ENCODE measurements around the gene EREG.

The EREG gene

GRCh38 chr4:74387790-74388189 lies 22.8 kb downstream of the EREG start:
- ATAC-seq, result no peak

GRCh38 chr4:74389494-74389893 lies 24.5 kb downstream of the EREG start:
- TF ChIP-seq TSHZ2 (CRISPR knock-in tag; IDR thresholded peaks at IDR 0.05) (no peak), GLIS3 (CRISPR knock-in tag; IDR thresholded peaks at IDR 0.05) (no peak), ZNF70 (CRISPR knock-in tag; IDR thresholded peaks at IDR 0.05) (no peak), TCF4 (CRISPR knock-in tag; IDR thresholded peaks at IDR 0.05; ENCODE audit: borderline replicate concordance) (no peak), ZNF8 (CRISPR knock-in tag; IDR thresholded peaks at IDR 0.05) (no peak), ESRRG (CRISPR knock-in tag; IDR thresholded peaks at IDR 0.05) (no peak), SNAI2 (CRISPR knock-in tag; IDR thresholded peaks at IDR 0.05) (no peak), PPARA (CRISPR knock-in tag; IDR thresholded peaks at IDR 0.05; ENCODE audit: borderline replicate concordance) (no peak), ZNF565 (CRISPR knock-in tag; conservative IDR thresholded peaks at IDR 0.05; ENCODE audit: low read depth) (no peak), ARNTL (CRISPR knock-in tag; IDR thresholded peaks at IDR 0.05; ENCODE audit: borderline replicate concordance, low read depth) (no peak), BACH2 (CRISPR knock-in tag; IDR thresholded peaks at IDR 0.05; ENCODE audit: borderline replicate concordance) (no peak), ISL1 (CRISPR knock-in tag; IDR thresholded peaks at IDR 0.05) (no peak), ZFP3 (CRISPR knock-in tag; IDR thresholded peaks at IDR 0.05) (no peak)
- TF ChIP-seq, protein P1, sequence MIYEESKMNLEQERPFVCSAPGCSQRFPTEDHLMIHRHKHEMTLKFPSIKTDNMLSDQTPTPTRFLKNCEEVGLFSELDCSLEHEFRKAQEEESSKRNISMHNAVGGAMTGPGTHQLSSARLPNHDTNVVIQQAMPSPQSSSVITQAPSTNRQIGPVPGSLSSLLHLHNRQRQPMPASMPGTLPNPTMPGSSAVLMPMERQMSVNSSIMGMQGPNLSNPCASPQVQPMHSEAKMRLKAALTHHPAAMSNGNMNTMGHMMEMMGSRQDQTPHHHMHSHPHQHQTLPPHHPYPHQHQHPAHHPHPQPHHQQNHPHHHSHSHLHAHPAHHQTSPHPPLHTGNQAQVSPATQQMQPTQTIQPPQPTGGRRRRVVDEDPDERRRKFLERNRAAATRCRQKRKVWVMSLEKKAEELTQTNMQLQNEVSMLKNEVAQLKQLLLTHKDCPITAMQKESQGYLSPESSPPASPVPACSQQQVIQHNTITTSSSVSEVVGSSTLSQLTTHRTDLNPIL (CRISPR knock-in tag; IDR thresholded peaks at IDR 0.05; ENCODE audit: low read depth), result no peak
- TF ChIP-seq, protein P2, sequence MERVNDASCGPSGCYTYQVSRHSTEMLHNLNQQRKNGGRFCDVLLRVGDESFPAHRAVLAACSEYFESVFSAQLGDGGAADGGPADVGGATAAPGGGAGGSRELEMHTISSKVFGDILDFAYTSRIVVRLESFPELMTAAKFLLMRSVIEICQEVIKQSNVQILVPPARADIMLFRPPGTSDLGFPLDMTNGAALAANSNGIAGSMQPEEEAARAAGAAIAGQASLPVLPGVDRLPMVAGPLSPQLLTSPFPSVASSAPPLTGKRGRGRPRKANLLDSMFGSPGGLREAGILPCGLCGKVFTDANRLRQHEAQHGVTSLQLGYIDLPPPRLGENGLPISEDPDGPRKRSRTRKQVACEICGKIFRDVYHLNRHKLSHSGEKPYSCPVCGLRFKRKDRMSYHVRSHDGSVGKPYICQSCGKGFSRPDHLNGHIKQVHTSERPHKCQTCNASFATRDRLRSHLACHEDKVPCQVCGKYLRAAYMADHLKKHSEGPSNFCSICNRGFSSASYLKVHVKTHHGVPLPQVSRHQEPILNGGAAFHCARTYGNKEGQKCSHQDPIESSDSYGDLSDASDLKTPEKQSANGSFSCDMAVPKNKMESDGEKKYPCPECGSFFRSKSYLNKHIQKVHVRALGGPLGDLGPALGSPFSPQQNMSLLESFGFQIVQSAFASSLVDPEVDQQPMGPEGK (CRISPR knock-in tag; IDR thresholded peaks at IDR 0.05; ENCODE audit: borderline replicate concordance), result no peak
- TF ChIP-seq, protein P3, sequence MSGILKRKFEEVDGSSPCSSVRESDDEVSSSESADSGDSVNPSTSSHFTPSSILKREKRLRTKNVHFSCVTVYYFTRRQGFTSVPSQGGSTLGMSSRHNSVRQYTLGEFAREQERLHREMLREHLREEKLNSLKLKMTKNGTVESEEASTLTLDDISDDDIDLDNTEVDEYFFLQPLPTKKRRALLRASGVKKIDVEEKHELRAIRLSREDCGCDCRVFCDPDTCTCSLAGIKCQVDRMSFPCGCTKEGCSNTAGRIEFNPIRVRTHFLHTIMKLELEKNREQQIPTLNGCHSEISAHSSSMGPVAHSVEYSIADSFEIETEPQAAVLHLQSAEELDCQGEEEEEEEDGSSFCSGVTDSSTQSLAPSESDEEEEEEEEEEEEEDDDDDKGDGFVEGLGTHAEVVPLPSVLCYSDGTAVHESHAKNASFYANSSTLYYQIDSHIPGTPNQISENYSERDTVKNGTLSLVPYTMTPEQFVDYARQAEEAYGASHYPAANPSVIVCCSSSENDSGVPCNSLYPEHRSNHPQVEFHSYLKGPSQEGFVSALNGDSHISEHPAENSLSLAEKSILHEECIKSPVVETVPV (CRISPR knock-in tag; IDR thresholded peaks at IDR 0.05), result no peak
- ATAC-seq, result no peak

More at GRCh38 chr4:74387790-74388189, 22.8 kb downstream of the EREG start:
- TF ChIP-seq ISL1 (CRISPR knock-in tag; IDR thresholded peaks at IDR 0.05), result no peak
- TF ChIP-seq ESRRG (CRISPR knock-in tag; IDR thresholded peaks at IDR 0.05), result no peak
- TF ChIP-seq CSDC2 (CRISPR knock-in tag; IDR thresholded peaks at IDR 0.05), result no peak
- no peak for TF ChIP-seq OSR1 (CRISPR knock-in tag; IDR thresholded peaks at IDR 0.05)
- TF ChIP-seq TSHZ2 (CRISPR knock-in tag; IDR thresholded peaks at IDR 0.05), result no peak
- TF ChIP-seq ARNTL (CRISPR knock-in tag; IDR thresholded peaks at IDR 0.05; ENCODE audit: borderline replicate concordance, low read depth), result no peak
- TF ChIP-seq ZFP30 (CRISPR knock-in tag; IDR thresholded peaks at IDR 0.05), result no peak
- no peak for TF ChIP-seq ZNF565 (CRISPR knock-in tag; conservative IDR thresholded peaks at IDR 0.05; ENCODE audit: low read depth)
- TF ChIP-seq BACH2 (CRISPR knock-in tag; IDR thresholded peaks at IDR 0.05; ENCODE audit: borderline replicate concordance), result no peak

DNA sequence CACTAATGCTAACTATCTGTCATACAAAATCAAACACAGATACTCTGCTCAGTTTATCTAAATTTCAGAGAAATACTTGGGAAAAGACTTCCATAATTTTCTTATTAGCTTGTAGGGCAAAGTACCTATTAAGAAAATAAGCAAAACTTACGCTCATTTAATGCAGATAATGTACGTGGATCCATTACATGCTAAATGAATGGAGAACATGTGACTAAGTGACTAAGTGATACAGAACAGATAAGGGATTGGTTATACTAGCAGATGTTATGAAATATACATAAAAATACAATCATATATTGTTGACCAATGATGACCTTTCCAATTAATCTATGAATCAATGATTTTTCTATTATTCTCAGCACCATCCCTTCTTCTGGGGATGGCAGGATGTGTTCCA lies 25.7 kb downstream of the EREG start:
- ATAC-seq, result no peak
- TF ChIP-seq ZNF70 (CRISPR knock-in tag; IDR thresholded peaks at IDR 0.05) (no peak), RARB (CRISPR knock-in tag; IDR thresholded peaks at IDR 0.05) (no peak), SNAI2 (CRISPR knock-in tag; IDR thresholded peaks at IDR 0.05) (no peak), GLIS3 (CRISPR knock-in tag; IDR thresholded peaks at IDR 0.05) (no peak), ISL1 (CRISPR knock-in tag; IDR thresholded peaks at IDR 0.05) (no peak), OSR1 (CRISPR knock-in tag; IDR thresholded peaks at IDR 0.05) (no peak)
- TF ChIP-seq, protein P4, sequence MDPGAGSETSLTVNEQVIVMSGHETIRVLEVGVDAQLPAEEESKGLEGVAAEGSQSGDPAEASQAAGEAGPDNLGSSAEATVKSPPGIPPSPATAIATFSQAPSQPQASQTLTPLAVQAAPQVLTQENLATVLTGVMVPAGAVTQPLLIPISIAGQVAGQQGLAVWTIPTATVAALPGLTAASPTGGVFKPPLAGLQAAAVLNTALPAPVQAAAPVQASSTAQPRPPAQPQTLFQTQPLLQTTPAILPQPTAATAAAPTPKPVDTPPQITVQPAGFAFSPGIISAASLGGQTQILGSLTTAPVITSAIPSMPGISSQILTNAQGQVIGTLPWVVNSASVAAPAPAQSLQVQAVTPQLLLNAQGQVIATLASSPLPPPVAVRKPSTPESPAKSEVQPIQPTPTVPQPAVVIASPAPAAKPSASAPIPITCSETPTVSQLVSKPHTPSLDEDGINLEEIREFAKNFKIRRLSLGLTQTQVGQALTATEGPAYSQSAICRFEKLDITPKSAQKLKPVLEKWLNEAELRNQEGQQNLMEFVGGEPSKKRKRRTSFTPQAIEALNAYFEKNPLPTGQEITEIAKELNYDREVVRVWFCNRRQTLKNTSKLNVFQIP (CRISPR knock-in tag; IDR thresholded peaks at IDR 0.05; ENCODE audit: borderline replicate concordance, low read depth), result no peak

Data from SK-N-SH treated with all-trans-retinoic acid at 6 μM for 48 hours (cell line).